ENCODE measurements around the gene PPOX.

GRCh38 chr1:161121042-161121650 is 45.1 kb upstream of the PPOX start:
- TF ChIP-seq EZH2 (IDR thresholded peaks at IDR 0.05; ENCODE audit: insufficient read depth, low read length), result no peak
- TF ChIP-seq CTCF (IDR thresholded peaks at IDR 0.05; ENCODE audit: insufficient read depth, low read depth, low read length), result no peak

All from astrocyte (in vitro differentiated cells and primary cell).